DOHH2 (cell line): ENCODE results near the gene TBKBP1.
A peak's percentile ranks its signal among the peaks of the same experiment; 100 is the strongest.

ENCODE experiments used
- H3F3A ChIP-seq: fragments of 200-600 bp; sonication (generic), shearing (Covaris generic); 2 replicates; pipeline ENCODE4 v1.6.0; 2016; ENCODE audit warnings: antibody characterized with exemption, mild to moderate bottlenecking; ENCODE audit not compliant: control insufficient read depth, insufficient read depth
- H3K27ac ChIP-seq: fragments of 200-600 bp; sonication (generic); 2 replicates; pipeline ENCODE4 v1.5.1; 2014; ENCODE audit warnings: low read depth, mild to moderate bottlenecking, low read length, moderate library complexity
- H3K27me3 ChIP-seq: fragments of 200-600 bp; sonication (generic); 2 replicates; pipeline ENCODE4 v1.6.1; 2014; ENCODE audit warnings: mild to moderate bottlenecking, low read length, mixed read lengths; ENCODE audit not compliant: control insufficient read depth
- H3K36me3 ChIP-seq: fragments of 200-600 bp; sonication (generic); 2 replicates; pipeline ENCODE4 v1.6.1; 2014; ENCODE audit warnings: mild to moderate bottlenecking, low read length, moderate library complexity, mixed read lengths; ENCODE audit not compliant: control insufficient read depth
- H3K4me1 ChIP-seq: fragments of 200-600 bp; sonication (generic); 2 replicates; pipeline ENCODE4 v1.6.1; 2014; ENCODE audit warnings: mild to moderate bottlenecking, low read length, mixed read lengths; ENCODE audit not compliant: control insufficient read depth
- H3K4me2 ChIP-seq: fragments of 200-600 bp; sonication (generic); 2 replicates; pipeline ENCODE4 v1.6.0; 2014; ENCODE audit warnings: mild to moderate bottlenecking, low read length, moderate library complexity
- H3K4me3 ChIP-seq: fragments of 200-600 bp; sonication (generic); 2 replicates; pipeline ENCODE4 v1.5.1; 2014; ENCODE audit warnings: mild to moderate bottlenecking, low read length, mixed read lengths
- H3K79me2 ChIP-seq: fragments of 200-600 bp; sonication (generic); 2 replicates; pipeline ENCODE4 v1.6.1; 2014; ENCODE audit warnings: mild to moderate bottlenecking, low read length, mixed read lengths; ENCODE audit not compliant: control insufficient read depth
- H3K9me2 ChIP-seq: fragments of 200-600 bp; sonication (generic); replicated peaks from 2 replicates; pipeline ENCODE4 v1.6.1; 2014; ENCODE audit warnings: mild to moderate bottlenecking, low read length, mixed read lengths; ENCODE audit not compliant: control insufficient read depth
- H3K9me3 ChIP-seq: fragments of 200-600 bp; sonication (generic); 2 replicates; pipeline ENCODE4 v1.6.1; 2014; ENCODE audit warnings: antibody characterized with exemption, low read length, mixed read lengths; ENCODE audit not compliant: control insufficient read depth, insufficient read depth
- H4K20me1 ChIP-seq: fragments of 200-600 bp; sonication (generic); 2 replicates; pipeline ENCODE4 v1.6.0; 2014; ENCODE audit warnings: low read depth, mild to moderate bottlenecking, antibody characterized with exemption, low read length, moderate library complexity; ENCODE audit not compliant: control insufficient read depth, insufficient read depth
- CTCF ChIP-seq: fragments of 200-600 bp; sonication (generic); IDR thresholded peaks from one replicate; pipeline ENCODE4 v1.5.1; 2014; ENCODE audit warnings: antibody characterized with exemption, mild to moderate bottlenecking, low read depth, low read length; ENCODE audit not compliant: poor library complexity, severe bottlenecking
- EZH2phosphoT487 ChIP-seq: fragments of 200-600 bp; sonication (generic); IDR thresholded peaks from 2 replicates; pipeline ENCODE4 v1.6.1; 2017; ENCODE audit warnings: borderline replicate concordance, mild to moderate bottlenecking, antibody characterized with exemption, low read length, moderate library complexity, mixed read lengths

Gene TBKBP1

GRCh38 chr17:47695429-47696376 is 1.7 kb downstream of the TBKBP1 start:
- Histone ChIP-seq H3K36me3 (no peaks in the 10 kb centered on the region), H3K27ac (no peak overlapping the region), H4K20me1 (no peaks in the 10 kb centered on the region), H3K4me3 (peak overlapping the region; percentile 73), H3K27me3 (peaks cover 4% of the 10 kb centered on the region; the same call in 1 of the 2 replicates), H3K4me2 (peak overlapping the region; percentile 78), H3K9me3 (no peaks in the 10 kb centered on the region), H3K4me1 (peaks cover 39% of the 10 kb centered on the region), H3F3A (peaks cover 6% of the 10 kb centered on the region), H3K9me2 (no peaks in the 10 kb centered on the region), H3K79me2 (no peaks in the 10 kb centered on the region)
- TF ChIP-seq EZH2phosphoT487 (no peak), CTCF (no peak)

- H3K4me1 ChIP-seq = peaks cover 39% of the 10 kb centered on the region
- no peak overlapping the region for H3K4me2 ChIP-seq
- no peak for TF ChIP-seq EZH2phosphoT487
- no peak overlapping the region for H3K4me3 ChIP-seq
- H3K9me3 ChIP-seq = no peaks in the 10 kb centered on the region
- no peak overlapping the region for H3K27ac ChIP-seq
- no peaks in the 10 kb centered on the region for H3K79me2 ChIP-seq
- H3K9me2 ChIP-seq = no peaks in the 10 kb centered on the region
- H3F3A ChIP-seq = peaks cover 6% of the 10 kb centered on the region
- no peaks in the 10 kb centered on the region for H4K20me1 ChIP-seq
- H3K27me3 ChIP-seq = peaks cover 4% of the 10 kb centered on the region; the same call in 1 of the 2 replicates
- no peaks in the 10 kb centered on the region for H3K36me3 ChIP-seq
Measured at GRCh38 chr17:47696717-47697642, 3.0 kb downstream of the TBKBP1 start.

- no peaks in the 10 kb centered on the region for H3K79me2 ChIP-seq
- no peaks in the 10 kb centered on the region for H3K9me3 ChIP-seq
- H3K9me2 ChIP-seq = no peaks in the 10 kb centered on the region
- H3K4me3 ChIP-seq = no peak overlapping the region
- H3F3A ChIP-seq = peaks cover 6% of the 10 kb centered on the region
- H3K27me3 ChIP-seq = peaks cover 4% of the 10 kb centered on the region; the same call in 1 of the 2 replicates
- no peaks in the 10 kb centered on the region for H3K36me3 ChIP-seq
- TF ChIP-seq CTCF (no peak), EZH2phosphoT487 (no peak)
- H4K20me1 ChIP-seq = no peaks in the 10 kb centered on the region
- H3K4me1 ChIP-seq = peaks cover 34% of the 10 kb centered on the region
- no peak overlapping the region for H3K4me2 ChIP-seq
- H3K27ac ChIP-seq = no peak overlapping the region
Measured at GRCh38 chr17:47697906-47698711, 4.1 kb downstream of the TBKBP1 start.
